Adrenal gland (tissue), 12 donors: ENCODE data around the gene VEPH1. TPM values are rescaled to one million over a fixed set of nuclear protein-coding genes. Genes with fewer than 3 reads are reported as not detected.

Experiments used
- DNase-seq, 7 donors: peaks; one replicate each; pipeline ENCODE4 v3.0.0-alpha.2; 2019 to 2020
- H3K27ac ChIP-seq, 5 donors: fragments of 200-600 bp; sonication (generic) in 4 of 5; 1 replicate in 3 of 5; 2 replicates in 2 of 5; pipeline versions ENCODE4 v1.5.1 to v1.8.0; 2016 to 2020; ENCODE audit warnings: mild to moderate bottlenecking in 1 of 5
- H3K27me3 ChIP-seq: fragments of 200-600 bp; 2 replicates; pipeline ENCODE4 v1.8.0; 2021
- H3K36me3 ChIP-seq, 2 donors: fragments of 200-600 bp; replicated peaks in 1 of 2; 1 replicate in 1 of 2; 2 replicates in 1 of 2; pipeline versions ENCODE4 v1.5.1 to v1.8.0; 2018 to 2022
- H3K4me1 ChIP-seq, 2 donors: fragments of 200-600 bp; replicated peaks in 1 of 2; 1 replicate in 1 of 2; 2 replicates in 1 of 2; pipeline versions ENCODE4 v1.5.1 to v1.8.0; 2018 to 2021
- H3K4me3 ChIP-seq, 4 donors: fragments of 200-600 bp; sonication (generic) in 3 of 4; one replicate each; pipeline ENCODE4 v1.5.1; 2016 to 2018
- H3K9me3 ChIP-seq, 3 donors: fragments of 200-600 bp; sonication (generic) in 1 of 3; replicated peaks in 1 of 3; 1 replicate in 2 of 3; 2 replicates in 1 of 3; pipeline versions ENCODE4 v1.5.1 to v1.8.0; 2016 to 2021
- POLR2A ChIP-seq, 2 donors: fragments of 450-650 bp; IDR thresholded peaks; one replicate each; pipeline ENCODE4 v1.6.1; 2017; ENCODE audit warnings: antibody characterized with exemption in 2 of 2, mild to moderate bottlenecking in 2 of 2, moderate library complexity in 1 of 2
- WGBS, 4 donors: extraction: QIAGEN DNeasy Blood & Tissue Kit in 2 of 4; methylation state at CpG; one replicate each; pipeline versions ENCODE4 v1.1.5 to v1.1.7; 2013 to 2017; 5-methylcytosine and 5-hydroxymethylcytosine counted together
- intact Hi-C, 2 donors: fragments of 100-400 bp; cut with DNase I; formaldehyde crosslinking; loops; one replicate each; pipeline versions ENCODE4 v1.14.1 to v1.15.0; 2022 to 2023
- polyA plus RNA-seq, 3 donors: library from polyadenylated mRNA; stranded (reverse); fragments of 200-250 nt in 2 of 3; fragments of 350-450 nt in 1 of 3; fragmentation: Illumina TruSeq in 1 of 3; extraction: RNeasy Lipid Tissue Mini Kit (QIAGEN cat#74804) in 1 of 3; gene quantifications; one replicate each; pipeline ENCODE4 v1.2.3, GENCODE V29; 2013 to 2014
- total RNA-seq, 9 donors: library from RNA; depleted of rRNA in 4 of 9; stranded (reverse); fragments of >200 nt in 4 of 9; fragments of 120-200 nt in 1 of 9; fragmentation: NEBNext Ultra II Directional in 1 of 9; extraction: Animal tissue kit (Norgen Biotek cat#: 25700) in 1 of 9; gene quantifications; one replicate each; pipeline versions ENCODE4 v1.1.0 to v1.2.4, GENCODE V29; 2013 to 2023
- TF ChIP-seq, protein P1 (sequence below), 6 experiments: fragments of 450-650 bp in 4 of 6; fragments of 200-600 bp in 2 of 6; sonication (generic) in 1 of 6; IDR thresholded peaks; 1 replicate in 5 of 6; 2 replicates in 1 of 6; pipeline versions ENCODE4 v1.5.1 to v1.8.0; 2016 to 2021; ENCODE audit warnings: antibody characterized with exemption in 6 of 6, mild to moderate bottlenecking in 2 of 6, moderate library complexity in 1 of 6
- donor health status: healthy with polysubstance abuse.
- donor health status: Bipolar disorder and iron deficiency.
- donor health status: DM: yes; HTN: yes; CAD: no.
- donor health status: DM: no; HTN: no; CAD: no.
- donor health status: DM: no; HTN: no; CAD: no.
- donor health status: DM: yes; HTN: yes; CAD: no.

VEPH1 gene
- total and polyA plus RNA-seq, 12 donors = 16.0 to 124 (median 55.2) TPM

DNA sequence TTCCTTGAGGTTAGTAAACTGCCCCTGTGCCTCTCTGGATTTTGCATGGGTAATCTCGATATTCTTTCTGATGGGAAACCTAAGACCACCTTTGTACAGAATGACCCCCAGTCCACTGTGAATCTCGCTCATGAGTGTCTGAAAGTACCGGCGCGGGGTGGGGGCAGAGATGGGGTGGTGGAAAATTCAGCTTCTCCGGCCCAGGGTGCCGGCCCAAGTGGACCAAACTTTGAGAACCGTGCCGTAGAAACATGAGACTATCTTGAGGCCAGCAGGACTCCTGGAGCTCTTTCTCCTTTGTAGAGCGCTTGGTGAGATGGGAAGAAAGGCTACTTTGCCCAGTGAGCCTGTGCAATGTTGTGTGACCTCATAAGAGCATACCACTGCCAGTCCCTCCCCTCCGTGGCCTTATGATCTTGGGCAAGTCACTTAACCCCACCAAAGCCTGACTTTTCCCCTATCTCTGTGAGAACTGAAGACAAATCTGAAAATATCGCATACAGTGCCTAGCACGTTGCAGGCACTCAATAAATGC is 40.4 kb upstream of the VEPH1 start:
- Histone ChIP-seq H3K27me3 (no peaks in the 10 kb centered on the region), H3K36me3 (no peaks in the 10 kb centered on the region), H3K27ac (peak overlapping the region in 1 of 5 donors; percentile 26), H3K4me1 (peaks cover 5 to 7% of the 10 kb centered on the region in 2 donors), H3K4me3 (peak overlapping the region in 2 of 4 donors; percentile 30 to 59), H3K9me3 (no peaks in the 10 kb centered on the region)
- no peak for DNase-seq
- intact Hi-C loops = no loop called here
- WGBS, 4 donors = 72 to 82% (median 79%) methylated on average over 13 of the region's 13 CpGs
- TF ChIP-seq, protein P1, sequence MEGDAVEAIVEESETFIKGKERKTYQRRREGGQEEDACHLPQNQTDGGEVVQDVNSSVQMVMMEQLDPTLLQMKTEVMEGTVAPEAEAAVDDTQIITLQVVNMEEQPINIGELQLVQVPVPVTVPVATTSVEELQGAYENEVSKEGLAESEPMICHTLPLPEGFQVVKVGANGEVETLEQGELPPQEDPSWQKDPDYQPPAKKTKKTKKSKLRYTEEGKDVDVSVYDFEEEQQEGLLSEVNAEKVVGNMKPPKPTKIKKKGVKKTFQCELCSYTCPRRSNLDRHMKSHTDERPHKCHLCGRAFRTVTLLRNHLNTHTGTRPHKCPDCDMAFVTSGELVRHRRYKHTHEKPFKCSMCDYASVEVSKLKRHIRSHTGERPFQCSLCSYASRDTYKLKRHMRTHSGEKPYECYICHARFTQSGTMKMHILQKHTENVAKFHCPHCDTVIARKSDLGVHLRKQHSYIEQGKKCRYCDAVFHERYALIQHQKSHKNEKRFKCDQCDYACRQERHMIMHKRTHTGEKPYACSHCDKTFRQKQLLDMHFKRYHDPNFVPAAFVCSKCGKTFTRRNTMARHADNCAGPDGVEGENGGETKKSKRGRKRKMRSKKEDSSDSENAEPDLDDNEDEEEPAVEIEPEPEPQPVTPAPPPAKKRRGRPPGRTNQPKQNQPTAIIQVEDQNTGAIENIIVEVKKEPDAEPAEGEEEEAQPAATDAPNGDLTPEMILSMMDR (IDR thresholded peaks at IDR 0.05) = no peak
- TF ChIP-seq POLR2A (IDR thresholded peaks at IDR 0.05) = no peak

- intact Hi-C loops = no loop called here
- Histone ChIP-seq H3K27ac (peak overlapping the region in 1 of 5 donors; percentile 26), H3K4me1 (peaks cover 5 to 7% of the 10 kb centered on the region in 2 donors), H3K36me3 (no peaks in the 10 kb centered on the region), H3K4me3 (peak overlapping the region in 2 of 4 donors; percentile 30 to 59), H3K27me3 (no peaks in the 10 kb centered on the region), H3K9me3 (no peaks in the 10 kb centered on the region)
- 6 to 23% (median 11%) methylated on average over 34 to 50 of the region's 50 CpGs for WGBS, 4 donors
- DNase-seq = peak; percentile 59 to 84 (median 80)
- TF ChIP-seq, protein P1 (IDR thresholded peaks at IDR 0.05) = peak in 3 of 6 experiments; percentile 16 to 25 (median 19)
- TF ChIP-seq POLR2A (IDR thresholded peaks at IDR 0.05) = peak in 1 of 2 donors; percentile 36
Measured at GRCh38 chr3:157542711-157543500, 39.7 kb upstream of the VEPH1 start.

- WGBS, 4 donors = 83 to 88% (median 88%) methylated on average over 6 of the region's 6 CpGs
- intact Hi-C loops = no loop called here
- Histone ChIP-seq H3K4me1 (peaks cover 5 to 7% of the 10 kb centered on the region in 2 donors), H3K27ac (no peak overlapping the region), H3K36me3 (no peaks in the 10 kb centered on the region), H3K9me3 (no peaks in the 10 kb centered on the region), H3K4me3 (no peak overlapping the region), H3K27me3 (no peaks in the 10 kb centered on the region)
- TF ChIP-seq, protein P1 (IDR thresholded peaks at IDR 0.05) = no peak
- TF ChIP-seq POLR2A (IDR thresholded peaks at IDR 0.05) = no peak
- no peak for DNase-seq
Measured at GRCh38 chr3:157541506-157542236, 38.5 kb upstream of the VEPH1 start.

- intact Hi-C loops = no loop called here
- TF ChIP-seq POLR2A (IDR thresholded peaks at IDR 0.05) = no peak
- TF ChIP-seq, protein P1 (IDR thresholded peaks at IDR 0.05) = no peak
- 36 to 63% (median 45%) methylated on average over 3 of the region's 3 CpGs for WGBS, 4 donors
- H3K4me1 ChIP-seq = peaks cover 5 to 7% of the 10 kb centered on the region in 2 donors
- H3K27me3 ChIP-seq = no peaks in the 10 kb centered on the region
- H3K9me3 ChIP-seq = no peaks in the 10 kb centered on the region
- H3K27ac ChIP-seq = no peak overlapping the region
- H3K36me3 ChIP-seq = no peaks in the 10 kb centered on the region
- H3K4me3 ChIP-seq = no peak overlapping the region
- DNase-seq = no peak
Measured at GRCh38 chr3:157540656-157541055, 37.4 kb upstream of the VEPH1 start.
